ENCODE measurements around the gene HS6ST2. TPM values are rescaled to one million over a fixed set of nuclear protein-coding genes. Genes with fewer than 3 reads are reported as not detected.

The HS6ST2 gene
- total RNA-seq, 1 donor, result not detected

DNA sequence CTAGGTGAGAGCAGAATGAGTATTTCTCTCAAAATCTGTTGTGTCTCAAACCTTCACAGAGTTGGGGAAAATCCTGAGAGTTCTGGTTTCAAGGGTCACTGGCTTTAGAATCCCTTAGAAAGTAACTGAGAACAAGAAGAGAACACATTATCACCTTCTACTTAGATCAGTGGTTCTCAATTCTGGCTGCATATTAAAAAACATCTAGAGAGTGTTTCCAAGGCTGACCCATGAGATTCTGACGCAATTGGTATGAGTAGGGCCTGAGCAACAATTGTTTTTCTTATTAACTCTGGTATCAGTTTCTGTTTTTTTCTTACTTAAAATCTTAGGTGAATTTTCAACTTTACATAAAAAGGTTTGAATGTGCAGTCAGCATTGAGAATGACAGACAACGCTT lies 212.8 kb downstream of the HS6ST2 start:
- Histone ChIP-seq H2AFZ (ENCODE audit: low read length) (no peak overlapping the region), H3K4me1 (ENCODE audit: insufficient read depth, low read length) (no peaks in the 10 kb centered on the region), H3K4me3 (ENCODE audit: insufficient read depth, low read length) (no peak overlapping the region), H4K20me1 (ENCODE audit: insufficient read depth, low read length) (no peaks in the 10 kb centered on the region), H3K36me3 (ENCODE audit: insufficient read depth, low read length) (no peaks in the 10 kb centered on the region), H3K9me3 (ENCODE audit: low read depth, low read length) (no peaks in the 10 kb centered on the region), H3K27ac (ENCODE audit: low read depth, low read length) (no peak overlapping the region), H3K27me3 (ENCODE audit: insufficient read depth, low read length) (no peaks in the 10 kb centered on the region), H3K79me2 (ENCODE audit: insufficient read depth, low read length) (no peaks in the 10 kb centered on the region), H3K4me2 (ENCODE audit: insufficient read depth, low read length) (no peak overlapping the region)
- no peak for DNase-seq (ENCODE audit: insufficient read length, low spot score, missing footprints)
- TF ChIP-seq, protein P1, sequence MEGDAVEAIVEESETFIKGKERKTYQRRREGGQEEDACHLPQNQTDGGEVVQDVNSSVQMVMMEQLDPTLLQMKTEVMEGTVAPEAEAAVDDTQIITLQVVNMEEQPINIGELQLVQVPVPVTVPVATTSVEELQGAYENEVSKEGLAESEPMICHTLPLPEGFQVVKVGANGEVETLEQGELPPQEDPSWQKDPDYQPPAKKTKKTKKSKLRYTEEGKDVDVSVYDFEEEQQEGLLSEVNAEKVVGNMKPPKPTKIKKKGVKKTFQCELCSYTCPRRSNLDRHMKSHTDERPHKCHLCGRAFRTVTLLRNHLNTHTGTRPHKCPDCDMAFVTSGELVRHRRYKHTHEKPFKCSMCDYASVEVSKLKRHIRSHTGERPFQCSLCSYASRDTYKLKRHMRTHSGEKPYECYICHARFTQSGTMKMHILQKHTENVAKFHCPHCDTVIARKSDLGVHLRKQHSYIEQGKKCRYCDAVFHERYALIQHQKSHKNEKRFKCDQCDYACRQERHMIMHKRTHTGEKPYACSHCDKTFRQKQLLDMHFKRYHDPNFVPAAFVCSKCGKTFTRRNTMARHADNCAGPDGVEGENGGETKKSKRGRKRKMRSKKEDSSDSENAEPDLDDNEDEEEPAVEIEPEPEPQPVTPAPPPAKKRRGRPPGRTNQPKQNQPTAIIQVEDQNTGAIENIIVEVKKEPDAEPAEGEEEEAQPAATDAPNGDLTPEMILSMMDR (IDR thresholded peaks at IDR 0.05; ENCODE audit: extremely low read depth, low read depth, low read length), result no peak

DNA sequence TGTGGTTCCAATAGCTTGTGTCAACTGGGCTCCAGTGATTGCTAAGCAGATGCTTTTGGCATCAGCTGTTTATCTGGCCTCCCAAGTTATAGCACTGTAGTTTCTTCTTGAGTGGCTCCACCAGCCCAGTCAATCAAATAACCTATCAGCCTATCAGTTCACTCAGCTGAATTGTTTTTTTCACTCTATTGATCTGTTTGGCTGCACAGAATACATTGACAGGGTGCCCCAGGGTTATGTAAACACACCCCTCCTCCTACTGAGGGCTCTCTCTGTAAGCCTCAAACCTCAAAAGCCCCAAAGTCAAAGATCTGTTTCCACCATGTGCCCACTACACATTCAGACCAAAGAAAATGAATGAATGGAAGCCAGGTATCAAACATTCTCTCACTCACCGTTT lies 214.0 kb downstream of the HS6ST2 start:
- Histone ChIP-seq H3K27ac (ENCODE audit: low read depth, low read length) (no peak overlapping the region), H3K4me2 (ENCODE audit: insufficient read depth, low read length) (no peak overlapping the region), H3K4me3 (ENCODE audit: insufficient read depth, low read length) (no peak overlapping the region), H3K27me3 (ENCODE audit: insufficient read depth, low read length) (peaks cover 3% of the 10 kb centered on the region), H2AFZ (ENCODE audit: low read length) (no peak overlapping the region), H4K20me1 (ENCODE audit: insufficient read depth, low read length) (no peaks in the 10 kb centered on the region), H3K79me2 (ENCODE audit: insufficient read depth, low read length) (no peaks in the 10 kb centered on the region), H3K36me3 (ENCODE audit: insufficient read depth, low read length) (no peaks in the 10 kb centered on the region), H3K9me3 (ENCODE audit: low read depth, low read length) (no peaks in the 10 kb centered on the region), H3K4me1 (ENCODE audit: insufficient read depth, low read length) (no peaks in the 10 kb centered on the region)
- DNase-seq (ENCODE audit: insufficient read length, low spot score, missing footprints), result no peak
- TF ChIP-seq, protein P1 (IDR thresholded peaks at IDR 0.05; ENCODE audit: extremely low read depth, low read depth, low read length), result no peak

DNA sequence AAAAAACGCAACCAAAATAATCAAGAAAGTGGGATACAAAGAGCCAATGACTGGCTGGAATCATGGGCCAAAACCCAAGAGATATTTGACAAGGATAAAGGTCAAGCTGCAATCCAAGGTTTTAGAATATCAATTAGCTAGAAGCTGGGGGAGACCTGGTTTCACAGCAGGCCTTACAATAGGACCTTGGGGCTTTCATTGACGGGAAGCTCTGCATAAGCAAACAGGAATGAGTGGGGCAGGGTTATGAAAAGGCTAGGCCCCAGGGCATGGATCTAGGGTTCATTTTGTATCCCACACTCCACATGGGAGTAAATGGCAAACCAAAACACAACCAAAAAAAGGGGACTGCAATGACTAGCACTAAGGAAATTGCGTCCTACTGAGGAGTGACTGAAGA lies 215.3 kb downstream of the HS6ST2 start:
- Histone ChIP-seq H2AFZ (ENCODE audit: low read length) (no peak overlapping the region), H3K79me2 (ENCODE audit: insufficient read depth, low read length) (no peaks in the 10 kb centered on the region), H3K4me3 (ENCODE audit: insufficient read depth, low read length) (no peak overlapping the region), H3K36me3 (ENCODE audit: insufficient read depth, low read length) (no peaks in the 10 kb centered on the region), H3K27me3 (ENCODE audit: insufficient read depth, low read length) (peaks cover 13% of the 10 kb centered on the region), H4K20me1 (ENCODE audit: insufficient read depth, low read length) (no peaks in the 10 kb centered on the region), H3K27ac (ENCODE audit: low read depth, low read length) (no peak overlapping the region), H3K9me3 (ENCODE audit: low read depth, low read length) (no peaks in the 10 kb centered on the region), H3K4me1 (ENCODE audit: insufficient read depth, low read length) (no peaks in the 10 kb centered on the region), H3K4me2 (ENCODE audit: insufficient read depth, low read length) (no peak overlapping the region)
- DNase-seq (ENCODE audit: insufficient read length, low spot score, missing footprints), result no peak
- TF ChIP-seq, protein P1 (IDR thresholded peaks at IDR 0.05; ENCODE audit: extremely low read depth, low read depth, low read length), result no peak

DNA sequence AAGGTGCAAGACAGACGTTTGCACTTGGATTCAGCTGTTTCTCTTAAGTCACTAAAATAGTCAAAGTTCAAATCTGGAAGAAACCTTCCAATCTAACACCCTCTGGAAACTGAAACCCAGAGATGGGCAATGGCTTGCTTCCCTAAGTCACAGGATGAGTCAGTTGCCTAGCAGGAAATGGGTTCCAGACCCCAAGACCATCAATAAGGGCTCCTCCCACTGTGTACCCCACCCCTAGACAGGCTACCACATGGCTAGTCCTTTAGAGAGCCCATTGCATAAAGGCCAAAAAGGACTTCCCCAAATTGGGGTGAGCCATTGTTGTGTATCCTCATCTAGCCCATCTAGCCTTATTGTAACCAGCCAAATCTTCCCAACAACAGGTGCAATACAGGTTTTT lies 216.2 kb downstream of the HS6ST2 start:
- Histone ChIP-seq H3K4me3 (ENCODE audit: insufficient read depth, low read length) (no peak overlapping the region), H2AFZ (ENCODE audit: low read length) (no peak overlapping the region), H3K4me1 (ENCODE audit: insufficient read depth, low read length) (no peaks in the 10 kb centered on the region), H4K20me1 (ENCODE audit: insufficient read depth, low read length) (no peaks in the 10 kb centered on the region), H3K27ac (ENCODE audit: low read depth, low read length) (no peak overlapping the region), H3K27me3 (ENCODE audit: insufficient read depth, low read length) (peaks cover 13% of the 10 kb centered on the region), H3K79me2 (ENCODE audit: insufficient read depth, low read length) (no peaks in the 10 kb centered on the region), H3K4me2 (ENCODE audit: insufficient read depth, low read length) (no peak overlapping the region), H3K36me3 (ENCODE audit: insufficient read depth, low read length) (no peaks in the 10 kb centered on the region), H3K9me3 (ENCODE audit: low read depth, low read length) (no peaks in the 10 kb centered on the region)
- DNase-seq (ENCODE audit: insufficient read length, low spot score, missing footprints), result no peak
- TF ChIP-seq, protein P1 (IDR thresholded peaks at IDR 0.05; ENCODE audit: extremely low read depth, low read depth, low read length), result no peak
